GM12878 (cell line): ENCODE results near the gene GNG5. TPM values are rescaled to one million over a fixed set of nuclear protein-coding genes. Genes with fewer than 3 reads are reported as not detected.

Source experiments
- ATAC-seq: fragments of 200-7000 bp; cut with Tn5 transposase; 3 replicates; pipeline ENCODE4 v1.9.1; 2020; ENCODE audit warnings: mild to moderate bottlenecking, moderate library complexity
- BruUV-seq: library from RNA; stranded (reverse); fragments of 400-500 nt; replicated peaks from 2 replicates; lab custom pipeline; 2021; lab: Mats Ljungman, UMichigan
- CTCF ChIA-PET: fragments of 300-600 bp; sonication (Branson Sonifier 250); formaldehyde crosslinking; extraction: SDS; loops from one replicate; lab custom pipeline; 2021; ENCODE audit warnings: inconsistent platforms; lab: Yijun Ruan, JAX
- POLR2A ChIA-PET: fragments of 350-600 bp; formaldehyde crosslinking; extraction: SDS; loops from one replicate; lab custom pipeline; 2021; ENCODE audit warnings: inconsistent platforms; lab: Charles Lee
- RAD21 ChIA-PET: fragments of 300-600 bp; sonication (Branson Sonifier 250); formaldehyde crosslinking; loops from one replicate; lab custom pipeline; 2023; ENCODE audit warnings: antibody characterized with exemption; ENCODE audit not compliant: unreplicated experiment; lab: Charles Lee
- SMC1A ChIA-PET: fragments of 300-600 bp; sonication (Branson Sonifier 250); formaldehyde crosslinking; loops from one replicate; lab custom pipeline; 2023; ENCODE audit not compliant: unreplicated experiment, uncharacterized antibody; lab: Charles Lee
- DNase-seq: peaks from one replicate; pipeline ENCODE4 v3.0.0-alpha.2; 2011; ENCODE audit warnings: low read depth, low spot score
- FAIRE-seq: peaks from 3 replicates; lab custom pipeline; 2011; peaks lifted over from hg19 to GRCh38; lab: Jason Lieb, UNC
- H2AFZ ChIP-seq: 2 replicates; pipeline ENCODE4 v1.6.0; 2011; ENCODE audit warnings: low read depth, low read length, control low read depth; ENCODE audit not compliant: control insufficient read depth
- H3K27ac ChIP-seq: 2 replicates; pipeline ENCODE4 v1.5.1; 2011; ENCODE audit warnings: control low read depth; ENCODE audit not compliant: control insufficient read depth, insufficient read depth
- H3K27me3 ChIP-seq, 2 experiments: replicated peaks in 1 of 2; 2 replicates each; pipeline versions ENCODE4 v1.6.0 to v1.6.1; 2011; ENCODE audit warnings: low read length in 1 of 2; ENCODE audit not compliant: control insufficient read depth in 2 of 2, insufficient read depth in 2 of 2
- H3K36me3 ChIP-seq, 2 experiments: 2 replicates each; pipeline ENCODE4 v1.5.1; 2011; ENCODE audit warnings: low read length in 1 of 2; ENCODE audit not compliant: control insufficient read depth in 2 of 2, insufficient read depth in 2 of 2
- H3K4me1 ChIP-seq: 2 replicates; pipeline ENCODE4 v1.6.1; 2011; ENCODE audit warnings: mild to moderate bottlenecking, low read length, moderate library complexity, mixed read lengths; ENCODE audit not compliant: control insufficient read depth, insufficient read depth
- H3K4me2 ChIP-seq: 2 replicates; pipeline ENCODE4 v1.6.0; 2011; ENCODE audit warnings: control low read depth; ENCODE audit not compliant: control insufficient read depth, insufficient read depth
- H3K4me3 ChIP-seq: fragments of 200-600 bp; sonication (generic); 2 replicates; pipeline ENCODE4 v1.5.1; 2016
- H3K79me2 ChIP-seq: 2 replicates; pipeline ENCODE4 v1.6.0; 2011; ENCODE audit warnings: low read length; ENCODE audit not compliant: control insufficient read depth, insufficient read depth
- H3K9ac ChIP-seq: 2 replicates; pipeline ENCODE4 v1.8.0; 2011; ENCODE audit warnings: low read length, control low read depth, mixed read lengths; ENCODE audit not compliant: control insufficient read depth, insufficient read depth
- H3K9me3 ChIP-seq: replicated peaks from 3 replicates; pipeline ENCODE4 v1.5.1; 2011; ENCODE audit warnings: mild to moderate bottlenecking, low read length; ENCODE audit not compliant: control insufficient read depth, insufficient read depth
- H4K20me1 ChIP-seq: 2 replicates; pipeline ENCODE4 v1.6.0; 2011; ENCODE audit not compliant: control insufficient read depth, insufficient read depth
- CREM ChIP-seq: IDR thresholded peaks from 2 replicates; pipeline ENCODE4 v1.6.1; 2014; ENCODE audit warnings: antibody characterized with exemption, low read depth
- DPF2 ChIP-seq: fragments of 450-650 bp; IDR thresholded peaks from 2 replicates; pipeline ENCODE4 v1.6.1; 2017; ENCODE audit warnings: mild to moderate bottlenecking
- ETV6 ChIP-seq, 2 experiments: fragments of 450-650 bp in 1 of 2; IDR thresholded peaks in 1 of 2; conservative IDR thresholded peaks in 1 of 2; 2 replicates each; pipeline ENCODE4 v1.6.1; 2014; ENCODE audit warnings: antibody characterized with exemption in 1 of 2, borderline replicate concordance in 1 of 2, low read depth in 1 of 2, mild to moderate bottlenecking in 1 of 2, moderate library complexity in 1 of 2
- GATAD2B ChIP-seq: fragments of 450-650 bp; conservative IDR thresholded peaks from 2 replicates; pipeline ENCODE4 v1.6.1; 2017; ENCODE audit warnings: low read depth, mild to moderate bottlenecking, moderate library complexity
- MXI1 ChIP-seq: fragments of 150-350 bp; IDR thresholded peaks from 2 replicates; pipeline ENCODE4 v1.6.1; 2011; ENCODE audit warnings: low read depth, mild to moderate bottlenecking, inconsistent platforms, low read length, improper control_type of control experiment
- RB1 ChIP-seq: fragments of 450-650 bp; formaldehyde crosslinking; IDR thresholded peaks from 2 replicates; pipeline ENCODE4 v1.6.1; 2017; ENCODE audit warnings: mild to moderate bottlenecking, borderline replicate concordance
- ZNF384 ChIP-seq: IDR thresholded peaks from 2 replicates; pipeline ENCODE4 v1.6.1; 2012; ENCODE audit warnings: low read depth, mild to moderate bottlenecking, low read length, improper control_type of control experiment, borderline replicate concordance
- WGBS: methylation state at CpG from one replicate; pipeline ENCODE4 v1.1.6; 2016; ENCODE audit warnings: low lambda C conversion rate; ENCODE audit not compliant: insufficient replicate concordance, insufficient coverage; ENCODE audit errors: missing lambda C conversion rate; 5-methylcytosine and 5-hydroxymethylcytosine counted together
- in situ Hi-C: fragments of 300-500 bp; cut with MboI; formaldehyde crosslinking; loops from 9 replicates; pipeline ENCODE4 v1.14.3; 2018; ENCODE audit warnings: mixed read lengths
- intact Hi-C: fragments of 100-400 bp; cut with micrococcal nuclease; formaldehyde crosslinking; loops from one replicate; pipeline ENCODE4 v1.14.2; 2022; ENCODE audit not compliant: unreplicated experiment
- polyA plus RNA-seq, 11 experiments: library from polyadenylated mRNA; depleted of rRNA in 4 of 11; unstranded in 6 of 11; stranded (reverse) in 5 of 11; fragments of >200 nt; fragmentation: Nextera tagmentation in 4 of 11; fragmentation: Illumina TruSeq in 1 of 11; extraction: Ambion mirVana in 4 of 11; extraction: Trizol in 1 of 11; gene quantifications; 1 replicate in 1 of 11; 2 replicates in 10 of 11; pipeline versions ENCODE4 v1.2.1 to v1.2.3, GENCODE V29; 2011 to 2016; ENCODE audit warnings: inconsistent platforms in 2 of 11, missing spikeins in 2 of 11, low read depth in 1 of 11
- total RNA-seq, 4 experiments: library from RNA; depleted of rRNA in 3 of 4; stranded (reverse); fragments of >200 nt in 3 of 4; fragmentation: Illumina TruSeq in 1 of 4; extraction: Trizol in 1 of 4; gene quantifications; 2 replicates each; pipeline versions ENCODE4 v1.2.1 to v1.2.3, GENCODE V29; 2013 to 2021
- TF ChIP-seq, protein P1 (sequence below): fragments of 450-650 bp; formaldehyde crosslinking; IDR thresholded peaks from 2 replicates; pipeline ENCODE4 v1.5.0; 2022; ENCODE audit warnings: mild to moderate bottlenecking, missing genetic modification characterization
- TF ChIP-seq, protein P2 (sequence below): IDR thresholded peaks from 2 replicates; pipeline ENCODE4 v1.6.1; 2011; ENCODE audit warnings: low read depth, low read length, improper control_type of control experiment, borderline replicate concordance
- TF ChIP-seq, protein P3 (sequence below): fragments of 450-650 bp; conservative IDR thresholded peaks from 2 replicates; pipeline ENCODE4 v1.6.1; 2017; ENCODE audit warnings: mild to moderate bottlenecking, moderate library complexity

Gene GNG5
- total and polyA plus RNA-seq, 10 of the 15 experiments (the other 5 are each of a cell fraction or from before 2014, with no cell fraction given), result 69.8 to 613 (median 203) TPM

DNA sequence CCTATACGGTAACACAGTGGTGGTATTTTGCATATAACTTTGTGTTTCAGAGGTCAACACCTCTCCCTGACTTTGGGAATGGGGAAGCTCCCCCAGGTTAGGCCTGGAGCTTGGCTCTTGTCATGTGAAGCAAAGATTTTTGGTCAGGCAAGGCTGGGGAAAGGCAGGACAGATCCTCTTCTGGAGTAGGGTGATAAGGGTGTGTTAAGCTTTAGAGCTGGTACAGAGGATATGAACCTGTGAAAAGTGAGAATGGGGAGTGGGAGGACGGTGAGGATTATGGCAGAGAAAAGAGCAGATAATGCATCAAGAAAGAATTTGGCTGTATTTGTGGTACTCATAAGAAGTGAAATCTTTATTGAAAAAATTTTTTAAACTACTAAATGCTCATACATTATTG, 25.1 kb downstream of the GNG5 start:
- Histone ChIP-seq H3K4me3 (peak overlapping the region; percentile 38; the same call in 1 of the 2 replicates), H3K36me3 (peaks cover 0 to 13% of the 10 kb centered on the region in 2 experiments; a peak in 1 of 4 replicates), H3K27ac (no peak overlapping the region), H3K9me3 (peaks cover 7% of the 10 kb centered on the region; the same call in 2 of the 3 replicates), H3K79me2 (peaks cover 29% of the 10 kb centered on the region), H3K27me3 (no peaks in the 10 kb centered on the region), H3K9ac (no peak overlapping the region), H4K20me1 (no peaks in the 10 kb centered on the region), H2AFZ (no peak overlapping the region), H3K4me1 (no peaks in the 10 kb centered on the region), H3K4me2 (peak overlapping the region; percentile 61)
- ATAC-seq, result no peak
- intact Hi-C loops (no loop called here), in situ Hi-C loops (no loop called here)
- ChIA-PET CTCF (interaction anchor here (0.7 to 5.3 kb wide), 6 partner anchors 9 to 774 kb away, joined by 3 to 43 read pairs (median 3); partner anchors contain the start of genes GNG5 and SPATA1), RAD21 (interaction anchor here (0.7 to 2.6 kb wide), 8 partner anchors 23 to 262 kb away, joined by 3 to 19 read pairs (median 4); partner anchors contain the start of genes CTBS, GNG5 and SPATA1), POLR2A (interaction anchor here (1.0 to 3.8 kb wide), 5 partner anchors 8 to 243 kb away, joined by 3 to 27 read pairs (median 15); partner anchors contain the start of genes CTBS, GNG5 and SPATA1), SMC1A (interaction anchor here (0.7 to 4.8 kb wide), 16 partner anchors 10 to 279 kb away, joined by 3 to 61 read pairs (median 4); partner anchors contain the start of genes CTBS, GNG5 and SPATA1)
- WGBS, result 16% methylated on average over 2 of the region's 2 CpGs
- BruUV-seq, result no TSS peak
- no peak for FAIRE-seq
- DNase-seq, result no peak
- TF ChIP-seq DPF2, result no peak
- no peak for TF ChIP-seq ZNF384
- TF ChIP-seq RB1, result no peak
- TF ChIP-seq, protein P1, sequence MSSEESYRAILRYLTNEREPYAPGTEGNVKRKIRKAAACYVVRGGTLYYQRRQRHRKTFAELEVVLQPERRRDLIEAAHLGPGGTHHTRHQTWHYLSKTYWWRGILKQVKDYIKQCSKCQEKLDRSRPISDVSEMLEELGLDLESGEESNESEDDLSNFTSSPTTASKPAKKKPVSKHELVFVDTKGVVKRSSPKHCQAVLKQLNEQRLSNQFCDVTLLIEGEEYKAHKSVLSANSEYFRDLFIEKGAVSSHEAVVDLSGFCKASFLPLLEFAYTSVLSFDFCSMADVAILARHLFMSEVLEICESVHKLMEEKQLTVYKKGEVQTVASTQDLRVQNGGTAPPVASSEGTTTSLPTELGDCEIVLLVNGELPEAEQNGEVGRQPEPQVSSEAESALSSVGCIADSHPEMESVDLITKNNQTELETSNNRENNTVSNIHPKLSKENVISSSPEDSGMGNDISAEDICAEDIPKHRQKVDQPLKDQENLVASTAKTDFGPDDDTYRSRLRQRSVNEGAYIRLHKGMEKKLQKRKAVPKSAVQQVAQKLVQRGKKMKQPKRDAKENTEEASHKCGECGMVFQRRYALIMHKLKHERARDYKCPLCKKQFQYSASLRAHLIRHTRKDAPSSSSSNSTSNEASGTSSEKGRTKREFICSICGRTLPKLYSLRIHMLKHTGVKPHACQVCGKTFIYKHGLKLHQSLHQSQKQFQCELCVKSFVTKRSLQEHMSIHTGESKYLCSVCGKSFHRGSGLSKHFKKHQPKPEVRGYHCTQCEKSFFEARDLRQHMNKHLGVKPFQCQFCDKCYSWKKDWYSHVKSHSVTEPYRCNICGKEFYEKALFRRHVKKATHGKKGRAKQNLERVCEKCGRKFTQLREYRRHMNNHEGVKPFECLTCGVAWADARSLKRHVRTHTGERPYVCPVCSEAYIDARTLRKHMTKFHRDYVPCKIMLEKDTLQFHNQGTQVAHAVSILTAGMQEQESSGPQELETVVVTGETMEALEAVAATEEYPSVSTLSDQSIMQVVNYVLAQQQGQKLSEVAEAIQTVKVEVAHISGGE (CRISPR knock-in tag), result no peak
- TF ChIP-seq, protein P2, sequence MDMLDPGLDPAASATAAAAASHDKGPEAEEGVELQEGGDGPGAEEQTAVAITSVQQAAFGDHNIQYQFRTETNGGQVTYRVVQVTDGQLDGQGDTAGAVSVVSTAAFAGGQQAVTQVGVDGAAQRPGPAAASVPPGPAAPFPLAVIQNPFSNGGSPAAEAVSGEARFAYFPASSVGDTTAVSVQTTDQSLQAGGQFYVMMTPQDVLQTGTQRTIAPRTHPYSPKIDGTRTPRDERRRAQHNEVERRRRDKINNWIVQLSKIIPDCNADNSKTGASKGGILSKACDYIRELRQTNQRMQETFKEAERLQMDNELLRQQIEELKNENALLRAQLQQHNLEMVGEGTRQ, result no peak
- no peak for TF ChIP-seq MXI1
- TF ChIP-seq, protein P3, sequence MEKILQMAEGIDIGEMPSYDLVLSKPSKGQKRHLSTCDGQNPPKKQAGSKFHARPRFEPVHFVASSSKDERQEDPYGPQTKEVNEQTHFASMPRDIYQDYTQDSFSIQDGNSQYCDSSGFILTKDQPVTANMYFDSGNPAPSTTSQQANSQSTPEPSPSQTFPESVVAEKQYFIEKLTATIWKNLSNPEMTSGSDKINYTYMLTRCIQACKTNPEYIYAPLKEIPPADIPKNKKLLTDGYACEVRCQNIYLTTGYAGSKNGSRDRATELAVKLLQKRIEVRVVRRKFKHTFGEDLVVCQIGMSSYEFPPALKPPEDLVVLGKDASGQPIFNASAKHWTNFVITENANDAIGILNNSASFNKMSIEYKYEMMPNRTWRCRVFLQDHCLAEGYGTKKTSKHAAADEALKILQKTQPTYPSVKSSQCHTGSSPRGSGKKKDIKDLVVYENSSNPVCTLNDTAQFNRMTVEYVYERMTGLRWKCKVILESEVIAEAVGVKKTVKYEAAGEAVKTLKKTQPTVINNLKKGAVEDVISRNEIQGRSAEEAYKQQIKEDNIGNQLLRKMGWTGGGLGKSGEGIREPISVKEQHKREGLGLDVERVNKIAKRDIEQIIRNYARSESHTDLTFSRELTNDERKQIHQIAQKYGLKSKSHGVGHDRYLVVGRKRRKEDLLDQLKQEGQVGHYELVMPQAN, result no peak
- TF ChIP-seq CREM, result no peak
- no peak for TF ChIP-seq GATAD2B
- TF ChIP-seq ETV6 (conservative IDR thresholded peaks at IDR 0.05 in 1 of 2, IDR thresholded peaks at IDR 0.05 in 1 of 2; ENCODE audit: borderline replicate concordance in 1 of 2, low read depth in 1 of 2), result no peak
